ENCODE measurements around the gene BIRC6.

- TF ChIP-seq USF2 (CRISPR knock-in tag; IDR thresholded peaks at IDR 0.05) = no peak
- no peak for TF ChIP-seq CTCF (IDR thresholded peaks at IDR 0.05)
- no peak for TF ChIP-seq ZNF512 (CRISPR knock-in tag; IDR thresholded peaks at IDR 0.05; ENCODE audit: borderline replicate concordance)
- TF ChIP-seq MAX (CRISPR knock-in tag; IDR thresholded peaks at IDR 0.05) = no peak
- no peak for TF ChIP-seq KAT7 (CRISPR knock-in tag; IDR thresholded peaks at IDR 0.05; ENCODE audit: borderline replicate concordance)
Observed at GRCh38 chr2:32418778-32419177, 62.0 kb downstream of the BIRC6 start.
